HEK293 (cell line): Measurements from ENCODE around the gene PCGF1.

Source experiments
- GLIS1 ChIP-seq: fragments of 450-650 bp; formaldehyde crosslinking; IDR thresholded peaks from 2 replicates; pipeline ENCODE4 v1.5.1; 2016; ENCODE audit warnings: missing biosample characterization, missing genetic modification characterization
- KLF1 ChIP-seq: fragments of 450-650 bp; formaldehyde crosslinking; IDR thresholded peaks from 2 replicates; pipeline ENCODE4 v1.5.1; 2016; ENCODE audit warnings: missing biosample characterization, missing genetic modification characterization
- OVOL3 ChIP-seq: fragments of 450-650 bp; formaldehyde crosslinking; IDR thresholded peaks from 2 replicates; pipeline ENCODE4 v1.5.1; 2016; ENCODE audit warnings: missing biosample characterization, missing genetic modification characterization
- SETDB1 ChIP-seq: IDR thresholded peaks from one replicate; pipeline ENCODE4 v1.6.1; 2017; ENCODE audit warnings: mild to moderate bottlenecking, low read length, moderate library complexity, mixed read lengths; ENCODE audit not compliant: insufficient read length
- SP3 ChIP-seq: fragments of 450-650 bp; formaldehyde crosslinking; IDR thresholded peaks from 2 replicates; pipeline ENCODE4 v1.5.1; 2016; ENCODE audit warnings: missing biosample characterization, missing genetic modification characterization
- SP7 ChIP-seq: fragments of 450-650 bp; formaldehyde crosslinking; IDR thresholded peaks from 2 replicates; pipeline ENCODE4 v1.5.1; 2016; ENCODE audit warnings: missing biosample characterization, missing genetic modification characterization
- TRIM28 ChIP-seq: IDR thresholded peaks from 2 replicates; pipeline ENCODE4 v1.6.1; 2011; ENCODE audit warnings: low read length, control low read depth, borderline replicate concordance
- WT1 ChIP-seq: fragments of 450-650 bp; formaldehyde crosslinking; IDR thresholded peaks from 2 replicates; pipeline ENCODE4 v1.5.1; 2016; ENCODE audit warnings: missing biosample characterization, missing genetic modification characterization
- ZBTB21 ChIP-seq: fragments of 450-650 bp; formaldehyde crosslinking; IDR thresholded peaks from 2 replicates; pipeline ENCODE4 v1.5.1; 2017; ENCODE audit warnings: missing biosample characterization, missing genetic modification characterization
- ZEB2 ChIP-seq: fragments of 450-650 bp; formaldehyde crosslinking; IDR thresholded peaks from 2 replicates; pipeline ENCODE4 v1.5.1; 2016; ENCODE audit warnings: missing biosample characterization, missing genetic modification characterization
- ZFHX2 ChIP-seq: fragments of 450-650 bp; formaldehyde crosslinking; conservative IDR thresholded peaks from 2 replicates; pipeline ENCODE4 v1.5.1; 2016; ENCODE audit warnings: missing biosample characterization, missing genetic modification characterization
- ZIC2 ChIP-seq: fragments of 450-650 bp; formaldehyde crosslinking; IDR thresholded peaks from 2 replicates; pipeline ENCODE4 v1.5.1; 2016; ENCODE audit warnings: missing biosample characterization, missing genetic modification characterization
- ZNF274 ChIP-seq, 2 experiments: fragments of 200-500 bp in 1 of 2; fragments of 450-650 bp in 1 of 2; sonication (Bioruptor generic) in 1 of 2; formaldehyde crosslinking in 1 of 2; IDR thresholded peaks; 2 replicates each; pipeline versions ENCODE4 v1.5.1 to v1.6.1; 2014 to 2016; ENCODE audit warnings: borderline replicate concordance in 1 of 2, inconsistent platforms in 1 of 2, low read length in 1 of 2, missing biosample characterization in 1 of 2, missing genetic modification characterization in 1 of 2
- ZNF302 ChIP-seq: fragments of 450-650 bp; formaldehyde crosslinking; IDR thresholded peaks from 2 replicates; pipeline ENCODE4 v1.5.1; 2016; ENCODE audit warnings: missing biosample characterization, missing genetic modification characterization, low read depth
- ZNF501 ChIP-seq: fragments of 450-650 bp; formaldehyde crosslinking; IDR thresholded peaks from 2 replicates; pipeline ENCODE4 v1.5.1; 2016; ENCODE audit warnings: missing biosample characterization, missing genetic modification characterization
- ZNF660 ChIP-seq: fragments of 450-650 bp; IDR thresholded peaks from 2 replicates; pipeline ENCODE4 v1.5.1; 2018; ENCODE audit warnings: missing biosample characterization, mild to moderate bottlenecking, missing genetic modification characterization
- TF ChIP-seq, protein P1 (sequence below): fragments of 450-650 bp; formaldehyde crosslinking; IDR thresholded peaks from 2 replicates; pipeline ENCODE4 v1.5.1; 2017; ENCODE audit warnings: missing biosample characterization, mild to moderate bottlenecking, missing genetic modification characterization, moderate library complexity
- TF ChIP-seq, protein P2 (sequence below): fragments of 450-650 bp; formaldehyde crosslinking; IDR thresholded peaks from 2 replicates; pipeline ENCODE4 v1.5.1; 2016; ENCODE audit warnings: missing biosample characterization, missing genetic modification characterization
- TF ChIP-seq, protein P3 (sequence below): fragments of 450-650 bp; formaldehyde crosslinking; IDR thresholded peaks from 2 replicates; pipeline ENCODE4 v1.5.1; 2016; ENCODE audit warnings: missing biosample characterization, missing genetic modification characterization
- TF ChIP-seq, protein P4 (sequence below): fragments of 450-650 bp; formaldehyde crosslinking; IDR thresholded peaks from 2 replicates; pipeline ENCODE4 v1.5.1; 2016; ENCODE audit warnings: missing biosample characterization, missing genetic modification characterization
- TF ChIP-seq, protein P5 (sequence below): fragments of 450-650 bp; formaldehyde crosslinking; conservative IDR thresholded peaks from 2 replicates; pipeline ENCODE4 v1.5.1; 2016; ENCODE audit warnings: low read depth, missing biosample characterization, missing genetic modification characterization
- TF ChIP-seq, protein P6 (sequence below): fragments of 450-650 bp; formaldehyde crosslinking; IDR thresholded peaks from 2 replicates; pipeline ENCODE4 v1.5.1; 2016; ENCODE audit warnings: missing biosample characterization, missing genetic modification characterization, low read depth
- TF ChIP-seq, protein P7 (sequence below): fragments of 450-650 bp; formaldehyde crosslinking; IDR thresholded peaks from 2 replicates; pipeline ENCODE4 v1.5.1; 2016; ENCODE audit warnings: missing biosample characterization, missing genetic modification characterization
- TF ChIP-seq, protein P8 (sequence below): fragments of 450-650 bp; formaldehyde crosslinking; IDR thresholded peaks from 2 replicates; pipeline ENCODE4 v1.5.1; 2016; ENCODE audit warnings: missing biosample characterization, missing genetic modification characterization

The PCGF1 gene

DNA sequence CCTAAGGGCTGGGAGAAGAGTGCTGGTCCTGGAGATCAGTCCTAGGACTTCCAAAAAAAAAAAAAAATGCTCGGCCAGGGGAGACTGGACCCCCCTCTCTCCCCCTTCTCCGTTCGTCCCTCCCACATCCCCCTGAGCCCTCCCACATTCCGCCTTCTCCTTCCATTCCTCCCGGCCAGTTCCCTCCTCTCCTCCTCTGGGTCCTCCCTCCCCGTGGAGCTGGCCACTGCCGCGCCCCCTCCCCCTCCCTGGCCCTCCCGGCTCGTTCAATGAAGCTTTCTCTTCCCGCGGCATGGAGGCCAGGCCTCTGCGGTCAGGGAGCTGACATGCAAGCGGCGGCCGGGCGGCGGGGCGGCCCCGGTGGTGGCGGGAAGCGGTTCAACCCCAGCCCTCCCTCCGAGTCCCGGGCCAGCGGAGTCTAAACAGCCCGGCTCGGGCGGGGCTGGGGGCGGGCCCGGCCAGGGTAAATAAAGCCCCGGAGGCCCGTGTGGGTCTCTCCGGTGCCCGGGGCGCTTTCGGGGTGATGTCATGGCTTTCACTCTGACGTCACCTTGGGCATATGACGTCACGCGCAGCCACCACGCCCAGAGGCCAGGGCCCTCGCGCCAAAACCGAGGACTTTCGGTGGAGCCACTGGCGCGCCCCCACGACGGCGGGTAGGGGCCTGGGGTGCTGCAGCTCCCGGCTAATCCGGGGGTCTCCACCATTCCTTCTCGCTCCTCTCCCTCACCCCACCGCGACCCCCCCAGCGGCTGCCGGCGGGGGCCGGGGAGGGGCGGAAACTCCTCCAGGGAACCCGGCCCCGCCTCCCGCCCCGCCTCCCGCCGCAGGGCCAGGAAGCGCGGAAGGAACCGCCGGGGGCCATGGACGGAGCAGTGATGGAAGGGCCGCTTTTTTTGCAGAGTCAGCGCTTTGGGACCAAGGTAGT lies 46.7 kb upstream of the PCGF1 start, which contains the start of the genes DOK1 and LOXL3 (continued):
- TF ChIP-seq, protein P1, sequence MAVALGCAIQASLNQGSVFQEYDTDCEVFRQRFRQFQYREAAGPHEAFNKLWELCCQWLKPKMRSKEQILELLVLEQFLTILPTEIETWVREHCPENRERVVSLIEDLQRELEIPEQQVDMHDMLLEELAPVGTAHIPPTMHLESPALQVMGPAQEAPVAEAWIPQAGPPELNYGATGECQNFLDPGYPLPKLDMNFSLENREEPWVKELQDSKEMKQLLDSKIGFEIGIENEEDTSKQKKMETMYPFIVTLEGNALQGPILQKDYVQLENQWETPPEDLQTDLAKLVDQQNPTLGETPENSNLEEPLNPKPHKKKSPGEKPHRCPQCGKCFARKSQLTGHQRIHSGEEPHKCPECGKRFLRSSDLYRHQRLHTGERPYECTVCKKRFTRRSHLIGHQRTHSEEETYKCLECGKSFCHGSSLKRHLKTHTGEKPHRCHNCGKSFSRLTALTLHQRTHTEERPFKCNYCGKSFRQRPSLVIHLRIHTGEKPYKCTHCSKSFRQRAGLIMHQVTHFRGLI (tag by site-specific recombination), result peak; percentile 59; the same call in 1 of the 2 replicates
- TF ChIP-seq, protein P2, sequence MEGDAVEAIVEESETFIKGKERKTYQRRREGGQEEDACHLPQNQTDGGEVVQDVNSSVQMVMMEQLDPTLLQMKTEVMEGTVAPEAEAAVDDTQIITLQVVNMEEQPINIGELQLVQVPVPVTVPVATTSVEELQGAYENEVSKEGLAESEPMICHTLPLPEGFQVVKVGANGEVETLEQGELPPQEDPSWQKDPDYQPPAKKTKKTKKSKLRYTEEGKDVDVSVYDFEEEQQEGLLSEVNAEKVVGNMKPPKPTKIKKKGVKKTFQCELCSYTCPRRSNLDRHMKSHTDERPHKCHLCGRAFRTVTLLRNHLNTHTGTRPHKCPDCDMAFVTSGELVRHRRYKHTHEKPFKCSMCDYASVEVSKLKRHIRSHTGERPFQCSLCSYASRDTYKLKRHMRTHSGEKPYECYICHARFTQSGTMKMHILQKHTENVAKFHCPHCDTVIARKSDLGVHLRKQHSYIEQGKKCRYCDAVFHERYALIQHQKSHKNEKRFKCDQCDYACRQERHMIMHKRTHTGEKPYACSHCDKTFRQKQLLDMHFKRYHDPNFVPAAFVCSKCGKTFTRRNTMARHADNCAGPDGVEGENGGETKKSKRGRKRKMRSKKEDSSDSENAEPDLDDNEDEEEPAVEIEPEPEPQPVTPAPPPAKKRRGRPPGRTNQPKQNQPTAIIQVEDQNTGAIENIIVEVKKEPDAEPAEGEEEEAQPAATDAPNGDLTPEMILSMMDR, result no peak
- TF ChIP-seq, protein P3, sequence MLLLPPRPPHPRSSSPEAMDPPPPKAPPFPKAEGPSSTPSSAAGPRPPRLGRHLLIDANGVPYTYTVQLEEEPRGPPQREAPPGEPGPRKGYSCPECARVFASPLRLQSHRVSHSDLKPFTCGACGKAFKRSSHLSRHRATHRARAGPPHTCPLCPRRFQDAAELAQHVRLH, result no peak
- TF ChIP-seq SP7, result peak; percentile 61
- peak; percentile 58 for TF ChIP-seq KLF1
- peak; percentile 48 for TF ChIP-seq ZIC2 (tag by site-specific recombination)
- TF ChIP-seq, protein P4, sequence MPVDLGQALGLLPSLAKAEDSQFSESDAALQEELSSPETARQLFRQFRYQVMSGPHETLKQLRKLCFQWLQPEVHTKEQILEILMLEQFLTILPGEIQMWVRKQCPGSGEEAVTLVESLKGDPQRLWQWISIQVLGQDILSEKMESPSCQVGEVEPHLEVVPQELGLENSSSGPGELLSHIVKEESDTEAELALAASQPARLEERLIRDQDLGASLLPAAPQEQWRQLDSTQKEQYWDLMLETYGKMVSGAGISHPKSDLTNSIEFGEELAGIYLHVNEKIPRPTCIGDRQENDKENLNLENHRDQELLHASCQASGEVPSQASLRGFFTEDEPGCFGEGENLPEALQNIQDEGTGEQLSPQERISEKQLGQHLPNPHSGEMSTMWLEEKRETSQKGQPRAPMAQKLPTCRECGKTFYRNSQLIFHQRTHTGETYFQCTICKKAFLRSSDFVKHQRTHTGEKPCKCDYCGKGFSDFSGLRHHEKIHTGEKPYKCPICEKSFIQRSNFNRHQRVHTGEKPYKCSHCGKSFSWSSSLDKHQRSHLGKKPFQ, result no peak
- TF ChIP-seq, protein P5, sequence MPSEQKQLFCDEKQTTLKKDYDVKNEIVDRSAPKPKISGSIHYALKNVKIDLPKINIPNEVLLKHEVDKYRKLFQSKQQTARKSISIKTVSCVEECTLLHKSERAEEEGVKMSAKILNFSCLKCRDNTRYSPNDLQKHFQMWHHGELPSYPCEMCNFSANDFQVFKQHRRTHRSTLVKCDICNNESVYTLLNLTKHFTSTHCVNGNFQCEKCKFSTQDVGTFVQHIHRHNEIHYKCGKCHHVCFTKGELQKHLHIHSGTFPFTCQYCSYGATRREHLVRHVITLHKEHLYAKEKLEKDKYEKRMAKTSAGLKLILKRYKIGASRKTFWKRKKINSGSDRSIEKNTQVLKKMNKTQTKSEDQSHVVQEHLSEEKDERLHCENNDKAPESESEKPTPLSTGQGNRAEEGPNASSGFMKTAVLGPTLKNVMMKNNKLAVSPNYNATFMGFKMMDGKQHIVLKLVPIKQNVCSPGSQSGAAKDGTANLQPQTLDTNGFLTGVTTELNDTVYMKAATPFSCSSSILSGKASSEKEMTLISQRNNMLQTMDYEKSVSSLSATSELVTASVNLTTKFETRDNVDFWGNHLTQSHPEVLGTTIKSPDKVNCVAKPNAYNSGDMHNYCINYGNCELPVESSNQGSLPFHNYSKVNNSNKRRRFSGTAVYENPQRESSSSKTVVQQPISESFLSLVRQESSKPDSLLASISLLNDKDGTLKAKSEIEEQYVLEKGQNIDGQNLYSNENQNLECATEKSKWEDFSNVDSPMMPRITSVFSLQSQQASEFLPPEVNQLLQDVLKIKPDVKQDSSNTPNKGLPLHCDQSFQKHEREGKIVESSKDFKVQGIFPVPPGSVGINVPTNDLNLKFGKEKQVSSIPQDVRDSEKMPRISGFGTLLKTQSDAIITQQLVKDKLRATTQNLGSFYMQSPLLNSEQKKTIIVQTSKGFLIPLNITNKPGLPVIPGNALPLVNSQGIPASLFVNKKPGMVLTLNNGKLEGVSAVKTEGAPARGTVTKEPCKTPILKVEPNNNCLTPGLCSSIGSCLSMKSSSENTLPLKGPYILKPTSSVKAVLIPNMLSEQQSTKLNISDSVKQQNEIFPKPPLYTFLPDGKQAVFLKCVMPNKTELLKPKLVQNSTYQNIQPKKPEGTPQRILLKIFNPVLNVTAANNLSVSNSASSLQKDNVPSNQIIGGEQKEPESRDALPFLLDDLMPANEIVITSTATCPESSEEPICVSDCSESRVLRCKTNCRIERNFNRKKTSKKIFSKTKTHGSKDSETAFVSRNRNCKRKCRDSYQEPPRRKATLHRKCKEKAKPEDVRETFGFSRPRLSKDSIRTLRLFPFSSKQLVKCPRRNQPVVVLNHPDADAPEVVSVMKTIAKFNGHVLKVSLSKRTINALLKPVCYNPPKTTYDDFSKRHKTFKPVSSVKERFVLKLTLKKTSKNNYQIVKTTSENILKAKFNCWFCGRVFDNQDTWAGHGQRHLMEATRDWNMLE (tag by site-specific recombination), result no peak; the same call in 1 of the 2 replicates
- no peak for TF ChIP-seq SETDB1
- TF ChIP-seq, protein P6, sequence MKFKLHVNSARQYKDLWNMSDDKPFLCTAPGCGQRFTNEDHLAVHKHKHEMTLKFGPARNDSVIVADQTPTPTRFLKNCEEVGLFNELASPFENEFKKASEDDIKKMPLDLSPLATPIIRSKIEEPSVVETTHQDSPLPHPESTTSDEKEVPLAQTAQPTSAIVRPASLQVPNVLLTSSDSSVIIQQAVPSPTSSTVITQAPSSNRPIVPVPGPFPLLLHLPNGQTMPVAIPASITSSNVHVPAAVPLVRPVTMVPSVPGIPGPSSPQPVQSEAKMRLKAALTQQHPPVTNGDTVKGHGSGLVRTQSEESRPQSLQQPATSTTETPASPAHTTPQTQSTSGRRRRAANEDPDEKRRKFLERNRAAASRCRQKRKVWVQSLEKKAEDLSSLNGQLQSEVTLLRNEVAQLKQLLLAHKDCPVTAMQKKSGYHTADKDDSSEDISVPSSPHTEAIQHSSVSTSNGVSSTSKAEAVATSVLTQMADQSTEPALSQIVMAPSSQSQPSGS, result peak; percentile 99
- 0 out of 2 replicates have a peak, but pooled peaks have one; percentile 30 for TF ChIP-seq ZNF501 (tag by site-specific recombination)
- no peak for TF ChIP-seq OVOL3 (tag by site-specific recombination)
- peak; percentile 53 for TF ChIP-seq ZEB2 (tag by site-specific recombination)
- TF ChIP-seq ZNF660 (tag by site-specific recombination), result 0 out of 2 replicates have a peak, but pooled peaks have one; percentile 28
- peak; percentile 99 for TF ChIP-seq ZBTB21 (tag by site-specific recombination)
- no peak for TF ChIP-seq ZNF274 (IDR thresholded peaks at IDR 0.05; ENCODE audit: low read length)
- no peak for TF ChIP-seq ZNF274 (tag by site-specific recombination; IDR thresholded peaks at IDR 0.05; ENCODE audit: borderline replicate concordance)
- peak; percentile 78 for TF ChIP-seq GLIS1 (tag by site-specific recombination)
- TF ChIP-seq, protein P7, sequence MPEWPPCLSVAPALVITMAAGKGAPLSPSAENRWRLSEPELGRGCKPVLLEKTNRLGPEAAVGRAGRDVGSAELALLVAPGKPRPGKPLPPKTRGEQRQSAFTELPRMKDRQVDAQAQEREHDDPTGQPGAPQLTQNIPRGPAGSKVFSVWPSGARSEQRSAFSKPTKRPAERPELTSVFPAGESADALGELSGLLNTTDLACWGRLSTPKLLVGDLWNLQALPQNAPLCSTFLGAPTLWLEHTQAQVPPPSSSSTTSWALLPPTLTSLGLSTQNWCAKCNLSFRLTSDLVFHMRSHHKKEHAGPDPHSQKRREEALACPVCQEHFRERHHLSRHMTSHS (tag by site-specific recombination), result no peak
- TF ChIP-seq ZFHX2, result peak; percentile 90
- TF ChIP-seq ZNF302 (tag by site-specific recombination), result no peak
- TF ChIP-seq TRIM28, result no peak
- TF ChIP-seq, protein P8, sequence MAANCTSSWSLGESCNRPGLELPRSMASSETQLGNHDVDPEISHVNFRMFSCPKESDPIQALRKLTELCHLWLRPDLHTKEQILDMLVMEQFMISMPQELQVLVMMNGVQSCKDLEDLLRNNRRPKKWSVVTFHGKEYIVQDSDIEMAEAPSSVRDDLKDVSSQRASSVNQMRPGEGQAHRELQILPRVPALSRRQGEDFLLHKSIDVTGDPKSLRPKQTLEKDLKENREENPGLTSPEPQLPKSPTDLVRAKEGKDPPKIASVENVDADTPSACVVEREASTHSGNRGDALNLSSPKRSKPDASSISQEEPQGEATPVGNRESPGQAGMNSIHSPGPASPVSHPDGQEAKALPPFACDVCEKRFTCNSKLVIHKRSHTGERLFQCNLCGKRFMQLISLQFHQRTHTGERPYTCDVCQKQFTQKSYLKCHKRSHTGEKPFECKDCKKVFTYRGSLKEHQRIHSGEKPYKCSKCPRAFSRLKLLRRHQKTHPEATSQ (tag by site-specific recombination), result no peak
- peak; percentile 71 for TF ChIP-seq WT1 (tag by site-specific recombination)
- peak; percentile 80 for TF ChIP-seq SP3 (tag by site-specific recombination)
